Vagina (tissue), 2 donors: ENCODE results near the gene OR9A4.

Experiments used
- CTCF ChIP-seq, 3 experiments: fragments of 450-650 bp in 2 of 3; fragments of 200-600 bp in 1 of 3; sonication (generic) in 1 of 3; IDR thresholded peaks; one replicate each; pipeline ENCODE4 v1.5.1; 2017 to 2019; ENCODE audit warnings: antibody characterized with exemption in 3 of 3, mild to moderate bottlenecking in 2 of 3, moderate library complexity in 2 of 3
- POLR2A ChIP-seq, 2 donors: fragments of 450-650 bp; IDR thresholded peaks; one replicate each; pipeline ENCODE4 v1.6.1; 2017; ENCODE audit warnings: antibody characterized with exemption in 2 of 2, mild to moderate bottlenecking in 2 of 2, moderate library complexity in 2 of 2

GRCh38 chr7:141915565-141915964 is 634 bp upstream of the OR9A4 start:
- TF ChIP-seq CTCF (IDR thresholded peaks at IDR 0.05), result no peak
- TF ChIP-seq POLR2A (IDR thresholded peaks at IDR 0.05), result no peak
